IMR-90 (cell line): ENCODE data around the gene RGMB.

Source experiments
- CHD1 ChIP-seq: IDR thresholded peaks from 2 replicates; pipeline ENCODE4 v1.6.1; 2012; ENCODE audit warnings: low read depth, low read length, improper control_type of control experiment
- POLR2A ChIP-seq: IDR thresholded peaks from 2 replicates; pipeline ENCODE4 v1.6.1; 2012; ENCODE audit warnings: mild to moderate bottlenecking, low read depth, low read length
- RAD21 ChIP-seq: IDR thresholded peaks from 2 replicates; pipeline ENCODE4 v1.6.1; 2012; ENCODE audit warnings: low read length, improper control_type of control experiment
- RFX5 ChIP-seq: IDR thresholded peaks from 2 replicates; pipeline ENCODE4 v1.8.0; 2012; ENCODE audit warnings: low read depth, mild to moderate bottlenecking, low read length, moderate library complexity
- TF ChIP-seq, protein P1 (sequence below): conservative IDR thresholded peaks from 2 replicates; pipeline ENCODE4 v1.5.1; 2012; ENCODE audit warnings: mild to moderate bottlenecking, low read depth, low read length, improper control_type of control experiment
- TF ChIP-seq, protein P2 (sequence below): fragments of 150-350 bp; IDR thresholded peaks from 2 replicates; pipeline ENCODE4 v1.6.1; 2017; ENCODE audit warnings: mild to moderate bottlenecking, antibody characterized with exemption, low read length, low read depth
- TF ChIP-seq, protein P3 (sequence below): fragments of 150-350 bp; IDR thresholded peaks from 2 replicates; pipeline ENCODE4 v1.6.1; 2016; ENCODE audit warnings: low read depth, mild to moderate bottlenecking, low read length, moderate library complexity, borderline replicate concordance

DNA sequence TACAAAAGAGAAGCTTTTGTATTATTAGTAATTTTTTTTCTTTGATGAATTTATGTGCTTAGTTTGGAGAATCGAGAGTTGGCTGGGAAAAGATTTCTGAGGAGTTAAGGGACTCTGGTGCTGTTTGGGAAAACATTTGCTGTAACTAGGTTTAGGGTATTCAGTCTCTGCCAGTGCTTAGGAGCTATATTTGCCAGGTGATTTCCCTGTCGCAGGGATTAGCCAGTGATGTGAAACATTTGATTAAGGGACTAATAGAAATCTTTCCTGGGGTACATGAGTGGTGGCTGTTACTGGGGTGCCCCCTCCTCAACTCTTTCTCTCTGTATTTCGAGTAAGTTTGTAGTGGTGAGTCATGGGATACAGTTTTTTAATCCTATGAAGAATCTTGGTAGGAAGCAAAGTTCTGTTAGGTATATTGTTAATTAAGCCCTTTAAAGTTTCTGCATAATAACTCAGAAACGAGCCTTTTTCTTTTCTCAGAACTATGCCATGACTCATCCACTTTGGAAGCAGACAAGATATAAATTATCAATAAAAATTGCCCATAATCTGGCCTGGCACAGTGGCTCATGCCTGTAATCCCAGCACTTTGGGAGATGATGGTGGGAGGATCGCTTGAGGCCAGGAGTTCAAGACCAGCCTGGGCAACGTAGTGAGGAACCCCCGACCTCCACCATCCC, 18.6 kb downstream of the RGMB start:
- TF ChIP-seq, protein P1, sequence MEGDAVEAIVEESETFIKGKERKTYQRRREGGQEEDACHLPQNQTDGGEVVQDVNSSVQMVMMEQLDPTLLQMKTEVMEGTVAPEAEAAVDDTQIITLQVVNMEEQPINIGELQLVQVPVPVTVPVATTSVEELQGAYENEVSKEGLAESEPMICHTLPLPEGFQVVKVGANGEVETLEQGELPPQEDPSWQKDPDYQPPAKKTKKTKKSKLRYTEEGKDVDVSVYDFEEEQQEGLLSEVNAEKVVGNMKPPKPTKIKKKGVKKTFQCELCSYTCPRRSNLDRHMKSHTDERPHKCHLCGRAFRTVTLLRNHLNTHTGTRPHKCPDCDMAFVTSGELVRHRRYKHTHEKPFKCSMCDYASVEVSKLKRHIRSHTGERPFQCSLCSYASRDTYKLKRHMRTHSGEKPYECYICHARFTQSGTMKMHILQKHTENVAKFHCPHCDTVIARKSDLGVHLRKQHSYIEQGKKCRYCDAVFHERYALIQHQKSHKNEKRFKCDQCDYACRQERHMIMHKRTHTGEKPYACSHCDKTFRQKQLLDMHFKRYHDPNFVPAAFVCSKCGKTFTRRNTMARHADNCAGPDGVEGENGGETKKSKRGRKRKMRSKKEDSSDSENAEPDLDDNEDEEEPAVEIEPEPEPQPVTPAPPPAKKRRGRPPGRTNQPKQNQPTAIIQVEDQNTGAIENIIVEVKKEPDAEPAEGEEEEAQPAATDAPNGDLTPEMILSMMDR, result no peak
- TF ChIP-seq, protein P2, sequence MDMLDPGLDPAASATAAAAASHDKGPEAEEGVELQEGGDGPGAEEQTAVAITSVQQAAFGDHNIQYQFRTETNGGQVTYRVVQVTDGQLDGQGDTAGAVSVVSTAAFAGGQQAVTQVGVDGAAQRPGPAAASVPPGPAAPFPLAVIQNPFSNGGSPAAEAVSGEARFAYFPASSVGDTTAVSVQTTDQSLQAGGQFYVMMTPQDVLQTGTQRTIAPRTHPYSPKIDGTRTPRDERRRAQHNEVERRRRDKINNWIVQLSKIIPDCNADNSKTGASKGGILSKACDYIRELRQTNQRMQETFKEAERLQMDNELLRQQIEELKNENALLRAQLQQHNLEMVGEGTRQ, result no peak
- no peak for TF ChIP-seq POLR2A
- TF ChIP-seq, protein P3, sequence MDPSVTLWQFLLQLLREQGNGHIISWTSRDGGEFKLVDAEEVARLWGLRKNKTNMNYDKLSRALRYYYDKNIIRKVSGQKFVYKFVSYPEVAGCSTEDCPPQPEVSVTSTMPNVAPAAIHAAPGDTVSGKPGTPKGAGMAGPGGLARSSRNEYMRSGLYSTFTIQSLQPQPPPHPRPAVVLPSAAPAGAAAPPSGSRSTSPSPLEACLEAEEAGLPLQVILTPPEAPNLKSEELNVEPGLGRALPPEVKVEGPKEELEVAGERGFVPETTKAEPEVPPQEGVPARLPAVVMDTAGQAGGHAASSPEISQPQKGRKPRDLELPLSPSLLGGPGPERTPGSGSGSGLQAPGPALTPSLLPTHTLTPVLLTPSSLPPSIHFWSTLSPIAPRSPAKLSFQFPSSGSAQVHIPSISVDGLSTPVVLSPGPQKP, result no peak
- no peak for TF ChIP-seq RFX5
- TF ChIP-seq RAD21, result no peak
- no peak for TF ChIP-seq CHD1
